Retina (tissue), 1 donor: ENCODE data around the gene MADD.
"Not testable (repeated sequence)": the region's sequence is repeated elsewhere in the genome, so short reads cannot be mapped to it uniquely, and the experiment has no call there.

Experiments used
- DNase-seq: peaks from one replicate; pipeline ENCODE4 v3.0.0-alpha.2; 2016

MADD gene

GRCh38 chr11:47326198-47326597 is 56.3 kb downstream of the MADD start:
- no peak for DNase-seq

GRCh38 chr11:47327025-47327424 is 57.1 kb downstream of the MADD start:
- no peak for DNase-seq

GRCh38 chr11:47327949-47328348 is 58.0 kb downstream of the MADD start:
- no peak for DNase-seq

- DNase-seq = no peak
These were observed 58.8 kb downstream of the MADD start for GRCh38 chr11:47328449-47329390.

- peak; percentile 45 for DNase-seq
These were observed 59.6 kb downstream of the MADD start for GRCh38 chr11:47329431-47329986.

GRCh38 chr11:47329987-47330931 is 60.3 kb downstream of the MADD start:
- DNase-seq = peak; percentile 49

- no peak for DNase-seq
These were observed 61.7 kb downstream of the MADD start for GRCh38 chr11:47331454-47332302.

GRCh38 chr11:47332303-47332711 is 62.4 kb downstream of the MADD start:
- no peak for DNase-seq

- no peak for DNase-seq
These were observed 63.0 kb downstream of the MADD start for GRCh38 chr11:47332791-47333525.

GRCh38 chr11:47333526-47333845 is 63.6 kb downstream of the MADD start:
- no peak for DNase-seq

- no peak for DNase-seq
These were observed 64.0 kb downstream of the MADD start for GRCh38 chr11:47333886-47334443.

GRCh38 chr11:47334699-47335411 is 64.9 kb downstream of the MADD start:
- DNase-seq = not testable (repeated sequence)

GRCh38 chr11:47335733-47336132 is 65.8 kb downstream of the MADD start:
- DNase-seq = no peak

GRCh38 chr11:47336595-47336994 is 66.7 kb downstream of the MADD start:
- no peak for DNase-seq

- no peak for DNase-seq
These were observed 67.4 kb downstream of the MADD start for GRCh38 chr11:47337229-47337924.

- DNase-seq = no peak
These were observed 68.7 kb downstream of the MADD start for GRCh38 chr11:47338396-47339241.

- DNase-seq = no peak
These were observed 70.1 kb downstream of the MADD start for GRCh38 chr11:47340010-47340409.

- DNase-seq = no peak
These were observed 71.2 kb downstream of the MADD start for GRCh38 chr11:47340980-47341775.
